ENCODE data around the gene HOXA4.

The HOXA4 gene

DNA sequence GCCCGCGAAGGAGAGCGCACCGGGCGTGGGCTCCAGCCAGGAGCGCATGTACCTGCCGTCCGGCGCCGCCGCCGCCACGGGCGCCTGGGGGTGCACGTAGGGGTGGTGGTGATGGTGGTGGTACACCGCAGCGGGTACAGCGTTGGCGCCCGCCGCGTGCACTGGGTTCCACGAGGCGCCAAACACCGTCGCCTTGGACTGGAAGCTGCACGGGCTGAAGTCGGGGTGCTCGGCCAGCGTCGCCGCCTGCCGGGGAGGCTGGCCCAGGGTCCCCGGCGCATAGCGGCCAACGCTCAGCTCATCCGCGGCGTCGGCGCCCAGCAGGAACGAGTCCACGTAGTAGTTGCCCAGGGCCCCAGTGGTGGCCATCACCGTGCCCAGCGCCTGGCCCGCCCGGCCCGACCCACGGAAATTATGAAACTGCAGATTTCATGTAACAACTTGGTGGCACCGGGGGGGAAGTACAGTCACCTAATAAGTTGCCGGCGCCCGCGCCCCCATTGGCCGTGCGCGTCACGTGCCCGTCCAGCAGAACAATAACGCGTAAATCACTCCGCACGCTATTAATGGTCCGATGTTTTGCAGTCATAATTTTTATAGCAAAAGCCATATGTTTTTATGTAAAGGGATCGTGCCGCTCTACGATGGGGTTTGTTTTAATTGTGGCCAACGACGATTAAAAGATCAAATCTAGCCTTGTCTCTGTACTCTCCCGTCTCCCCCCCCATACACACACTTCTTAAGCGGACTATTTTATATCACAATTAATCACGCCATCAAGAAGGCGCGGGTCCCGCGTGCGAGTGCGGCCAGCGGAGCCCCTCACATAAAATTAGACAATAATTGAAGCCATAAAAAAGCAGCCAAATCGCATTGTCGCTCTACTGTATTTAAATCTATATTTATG is 34.8 kb upstream of the HOXA4 start, which contains the start of gene HOXA9:
HOXA9 (minus strand) TSS at position 449 of the 907 bp plus-strand sequence; CDS start at position 369, 80 bp downstream.
- Mint-ChIP-seq H3K27ac (ENCODE audit: low read depth) (peak within 1 kb of the TSS; percentile 88), H3K4me3 (peak within 1 kb of the TSS; percentile 67), H3K4me1 (peaks cover 26% of the 10 kb centered on the region), H3K9me3 (no peaks in the 10 kb centered on the region), H3K36me3 (ENCODE audit: insufficient read depth) (peaks cover 33% of the 10 kb centered on the region), H3K27me3 (peaks cover 80% of the 10 kb centered on the region)
- ATAC-seq (replicated peaks; ENCODE audit: extremely low read depth, poor library complexity, severe bottlenecking) (no peak), DNase-seq (ENCODE audit: low spot score in 2 of 2) (no peak)

DNA sequence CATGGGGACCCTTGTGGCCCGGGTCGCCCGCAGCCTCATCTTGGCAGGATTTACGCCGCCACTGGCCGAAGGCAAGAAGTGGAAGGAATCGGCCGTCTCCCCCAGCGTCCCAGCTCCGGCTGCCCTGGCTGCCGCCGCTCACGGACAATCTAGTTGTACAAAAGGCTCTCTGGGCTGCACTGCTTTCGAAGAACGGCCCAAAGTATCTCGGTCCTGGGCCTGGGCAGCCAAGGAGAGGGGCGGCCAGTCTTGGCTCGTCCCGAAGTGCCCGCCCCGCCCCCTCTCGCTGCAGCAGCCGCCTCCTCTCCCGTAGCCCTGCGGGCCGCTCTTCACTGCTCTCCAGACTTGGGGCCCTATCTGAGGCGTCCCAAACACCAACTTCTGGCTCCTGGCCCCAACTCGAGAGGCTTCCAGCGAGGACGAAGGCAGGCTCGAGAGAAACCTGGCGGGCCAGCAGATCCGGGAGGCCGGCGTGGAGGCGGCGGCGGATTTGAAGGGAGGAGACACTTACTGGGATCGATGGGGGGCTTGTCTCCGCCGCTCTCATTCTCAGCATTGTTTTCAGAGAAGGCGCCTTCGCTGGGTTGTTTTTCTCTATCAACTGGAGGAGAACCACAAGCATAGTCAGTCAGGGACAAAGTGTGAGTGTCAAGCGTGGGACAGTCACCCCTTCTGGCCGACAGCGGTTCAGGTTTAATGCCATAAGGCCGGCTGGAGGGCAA is 34.0 kb upstream of the HOXA4 start:
- Mint-ChIP-seq H3K36me3 (ENCODE audit: insufficient read depth) (peaks cover 34% of the 10 kb centered on the region), H3K4me1 (peaks cover 32% of the 10 kb centered on the region), H3K27ac (ENCODE audit: low read depth) (peak overlapping the region; percentile 19)

DNA sequence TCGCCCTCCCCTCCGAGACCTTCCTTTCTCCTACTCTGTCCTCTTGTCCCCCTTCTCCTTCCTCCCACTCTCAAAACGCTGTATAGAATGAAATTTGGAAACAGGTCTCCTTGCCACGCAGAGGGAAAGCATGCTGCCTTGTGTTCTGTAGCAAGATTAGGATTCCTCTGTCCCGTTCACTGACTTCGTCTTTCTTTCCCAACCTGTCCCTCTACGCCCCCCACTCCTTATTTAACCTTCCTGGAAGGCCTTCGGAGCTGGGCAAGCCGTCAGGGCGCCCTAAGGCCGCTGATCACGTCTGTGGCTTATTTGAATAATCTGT is 33.4 kb upstream of the HOXA4 start:
- Mint-ChIP-seq H3K4me3 (peak overlapping the region; percentile 21), H3K27me3 (peaks cover 80% of the 10 kb centered on the region), H3K27ac (ENCODE audit: low read depth) (peak overlapping the region; percentile 19), H3K9me3 (no peaks in the 10 kb centered on the region), H3K36me3 (ENCODE audit: insufficient read depth) (peaks cover 32% of the 10 kb centered on the region), H3K4me1 (peaks cover 33% of the 10 kb centered on the region)
- DNase-seq (ENCODE audit: low spot score in 2 of 2) (no peak), ATAC-seq (replicated peaks; ENCODE audit: extremely low read depth, poor library complexity, severe bottlenecking) (no peak)

More for the DNA sequence above, 34.0 kb upstream of the HOXA4 start:
- H3K4me3 Mint-ChIP-seq = peak overlapping the region; percentile 21
- no peak for DNase-seq (ENCODE audit: low spot score in 2 of 2)
- H3K27me3 Mint-ChIP-seq = peaks cover 80% of the 10 kb centered on the region
- H3K9me3 Mint-ChIP-seq = no peaks in the 10 kb centered on the region
- ATAC-seq (replicated peaks; ENCODE audit: extremely low read depth, poor library complexity, severe bottlenecking) = no peak

DNA sequence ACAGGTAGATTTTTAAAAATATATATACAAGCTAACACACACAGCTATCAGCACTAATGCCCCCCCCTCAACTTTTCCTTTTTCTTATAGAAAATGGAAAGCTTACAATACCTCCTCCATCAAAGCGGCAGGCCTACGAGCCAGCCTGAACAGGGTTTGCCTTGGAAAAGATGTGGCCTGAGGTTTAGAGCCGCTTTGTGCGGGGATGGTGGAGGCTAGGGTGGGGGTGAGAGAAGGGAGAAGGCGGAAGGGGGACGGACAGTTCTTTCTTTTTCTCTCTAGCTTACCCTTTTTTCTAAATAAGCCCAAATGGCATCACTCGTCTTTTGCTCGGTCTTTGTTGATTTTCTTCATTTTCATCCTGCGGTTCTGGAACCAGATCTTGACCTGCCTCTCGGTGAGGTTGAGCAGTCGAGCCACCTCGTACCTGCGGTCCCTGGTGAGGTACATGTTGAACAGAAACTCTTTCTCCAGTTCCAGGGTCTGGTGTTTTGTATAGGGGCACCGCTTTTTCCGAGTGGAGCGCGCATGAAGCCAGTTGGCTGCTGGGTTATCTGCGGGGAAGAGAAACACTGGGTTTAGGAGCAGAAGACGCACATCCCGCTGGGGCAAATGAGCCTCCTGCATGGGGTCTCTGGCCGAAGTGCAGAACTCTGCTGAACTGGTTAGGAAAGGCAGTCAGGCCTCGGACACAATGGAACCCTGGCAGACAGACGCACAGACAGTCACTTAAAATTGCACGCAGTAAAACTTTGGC is 32.9 kb upstream of the HOXA4 start:
- no peak for ATAC-seq (replicated peaks; ENCODE audit: extremely low read depth, poor library complexity, severe bottlenecking)
- DNase-seq (ENCODE audit: low spot score in 2 of 2) = no peak
- peaks cover 33% of the 10 kb centered on the region for H3K4me1 Mint-ChIP-seq
- H3K27me3 Mint-ChIP-seq = peaks cover 80% of the 10 kb centered on the region
- peak overlapping the region; percentile 21 for H3K4me3 Mint-ChIP-seq
- H3K27ac Mint-ChIP-seq (ENCODE audit: low read depth) = peak overlapping the region; percentile 19
- H3K9me3 Mint-ChIP-seq = no peaks in the 10 kb centered on the region
- peaks cover 26% of the 10 kb centered on the region for H3K36me3 Mint-ChIP-seq (ENCODE audit: insufficient read depth)

DNA sequence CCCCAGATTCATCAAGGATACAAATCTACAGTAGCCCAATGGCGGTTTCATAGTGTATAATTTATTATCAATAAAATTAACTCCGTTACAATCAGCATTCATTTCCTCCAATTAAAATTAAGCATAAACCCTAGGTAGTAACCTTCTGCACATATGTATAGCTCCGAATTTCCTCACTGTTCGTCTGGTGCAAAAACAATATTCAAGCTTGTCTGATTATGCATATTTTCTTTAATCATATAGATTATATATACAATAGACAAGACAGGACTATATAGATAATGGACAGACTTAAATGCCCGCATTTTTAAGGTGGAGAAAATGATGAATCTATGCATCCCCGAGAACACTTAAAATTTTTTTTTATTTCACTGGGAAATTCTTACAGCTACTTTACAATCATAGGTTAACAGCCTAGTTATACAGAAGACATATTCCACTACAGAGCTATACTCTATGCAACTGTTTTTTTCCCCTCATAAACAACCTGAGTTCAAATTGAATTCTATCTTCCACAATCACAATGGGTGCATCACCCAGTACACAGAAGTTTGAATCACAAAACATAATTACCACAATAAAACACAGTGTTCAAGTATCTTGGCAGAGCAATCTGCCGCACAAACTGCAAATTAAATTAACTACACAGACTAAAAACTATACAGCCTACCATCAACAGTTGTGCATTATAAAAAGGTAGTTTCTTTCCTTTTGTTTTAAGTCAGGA is 32.2 kb upstream of the HOXA4 start:
- Mint-ChIP-seq H3K27ac (ENCODE audit: low read depth) (no peak overlapping the region), H3K4me3 (no peak overlapping the region), H3K36me3 (ENCODE audit: insufficient read depth) (peaks cover 30% of the 10 kb centered on the region)

DNA sequence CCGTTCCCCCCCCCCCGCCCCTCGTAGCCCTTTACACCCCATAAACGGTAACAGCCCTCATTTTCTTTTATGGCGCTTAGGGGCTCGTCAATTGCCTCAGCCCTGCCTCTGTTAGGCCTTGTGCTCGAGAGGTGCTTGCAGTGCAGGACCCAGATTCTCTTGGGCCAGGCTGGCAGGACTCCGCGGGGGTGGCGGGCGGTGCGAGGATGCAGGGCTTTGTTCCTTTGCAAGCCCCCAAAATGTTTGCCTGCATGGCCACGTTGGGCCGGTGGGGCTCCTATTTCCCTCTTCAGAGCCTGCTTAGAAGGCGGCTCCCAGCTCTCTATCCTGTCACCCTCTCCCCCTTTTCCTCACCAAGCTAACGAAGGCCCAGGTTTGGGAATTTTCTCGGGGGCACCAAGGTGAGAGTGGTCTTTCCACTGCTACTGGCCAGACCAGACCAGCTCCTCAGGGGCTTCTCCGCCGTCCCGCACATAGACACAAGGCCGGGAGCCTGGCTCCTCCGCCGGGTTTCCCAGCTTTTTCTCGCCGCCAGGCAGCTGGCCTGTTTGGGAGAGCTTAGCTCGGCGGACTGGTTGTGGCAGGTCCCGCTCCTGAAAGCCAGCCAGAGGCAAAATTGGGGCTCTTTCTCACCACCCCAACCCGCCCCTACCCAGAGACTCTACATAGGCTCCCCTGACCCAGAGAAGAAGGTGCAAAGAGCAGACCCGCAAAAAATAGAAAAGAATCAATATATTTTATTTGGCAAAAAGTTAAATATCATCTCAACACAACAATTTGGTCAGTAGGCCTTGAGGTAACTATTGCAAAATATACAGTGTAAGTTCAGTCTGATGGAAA is 31.4 kb upstream of the HOXA4 start:
- no peak for ATAC-seq (replicated peaks; ENCODE audit: extremely low read depth, poor library complexity, severe bottlenecking)
- Mint-ChIP-seq H3K36me3 (ENCODE audit: insufficient read depth) (peaks cover 35% of the 10 kb centered on the region), H3K27ac (ENCODE audit: low read depth) (no peak overlapping the region), H3K4me1 (peaks cover 35% of the 10 kb centered on the region), H3K9me3 (no peaks in the 10 kb centered on the region), H3K4me3 (peak overlapping the region; percentile 27), H3K27me3 (peaks cover 80% of the 10 kb centered on the region)
- no peak for DNase-seq (ENCODE audit: low spot score in 2 of 2)

More for the DNA sequence above, 32.2 kb upstream of the HOXA4 start:
- ATAC-seq (replicated peaks; ENCODE audit: extremely low read depth, poor library complexity, severe bottlenecking) = no peak
- Mint-ChIP-seq H3K9me3 (no peaks in the 10 kb centered on the region), H3K27me3 (peaks cover 80% of the 10 kb centered on the region), H3K4me1 (peaks cover 40% of the 10 kb centered on the region)
- DNase-seq (ENCODE audit: low spot score in 2 of 2) = no peak

DNA sequence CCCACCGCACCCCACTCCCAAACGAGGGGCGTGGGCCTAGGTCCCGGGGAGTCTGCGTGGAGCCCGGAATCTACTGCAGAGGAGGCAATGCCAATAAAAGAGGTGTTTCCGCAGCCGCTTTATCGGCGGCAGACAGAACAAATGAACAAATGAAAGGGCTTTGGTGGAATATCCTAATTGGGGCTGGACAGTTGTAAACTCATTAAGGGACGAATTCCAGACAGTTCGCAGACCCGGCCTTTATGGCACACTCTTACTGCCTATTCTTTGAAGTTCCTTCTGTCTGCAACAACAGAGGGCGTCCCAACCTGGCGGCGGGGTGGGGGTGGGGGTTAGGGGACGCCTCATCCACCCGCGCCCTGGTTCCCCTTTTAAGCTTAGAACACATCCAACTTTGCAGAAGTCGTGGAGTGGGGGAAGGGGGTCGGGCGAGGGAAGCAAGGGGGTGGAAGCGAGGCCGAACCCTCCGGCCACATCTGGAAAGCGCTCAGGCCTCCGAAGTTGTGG is 30.7 kb upstream of the HOXA4 start:
- Mint-ChIP-seq H3K27me3 (peaks cover 80% of the 10 kb centered on the region), H3K36me3 (ENCODE audit: insufficient read depth) (peaks cover 32% of the 10 kb centered on the region), H3K4me1 (peaks cover 34% of the 10 kb centered on the region), H3K27ac (ENCODE audit: low read depth) (no peak overlapping the region), H3K4me3 (peak overlapping the region; percentile 59), H3K9me3 (no peaks in the 10 kb centered on the region)
- DNase-seq (ENCODE audit: low spot score in 2 of 2) (no peak), ATAC-seq (replicated peaks; ENCODE audit: extremely low read depth, poor library complexity, severe bottlenecking) (no peak)

DNA sequence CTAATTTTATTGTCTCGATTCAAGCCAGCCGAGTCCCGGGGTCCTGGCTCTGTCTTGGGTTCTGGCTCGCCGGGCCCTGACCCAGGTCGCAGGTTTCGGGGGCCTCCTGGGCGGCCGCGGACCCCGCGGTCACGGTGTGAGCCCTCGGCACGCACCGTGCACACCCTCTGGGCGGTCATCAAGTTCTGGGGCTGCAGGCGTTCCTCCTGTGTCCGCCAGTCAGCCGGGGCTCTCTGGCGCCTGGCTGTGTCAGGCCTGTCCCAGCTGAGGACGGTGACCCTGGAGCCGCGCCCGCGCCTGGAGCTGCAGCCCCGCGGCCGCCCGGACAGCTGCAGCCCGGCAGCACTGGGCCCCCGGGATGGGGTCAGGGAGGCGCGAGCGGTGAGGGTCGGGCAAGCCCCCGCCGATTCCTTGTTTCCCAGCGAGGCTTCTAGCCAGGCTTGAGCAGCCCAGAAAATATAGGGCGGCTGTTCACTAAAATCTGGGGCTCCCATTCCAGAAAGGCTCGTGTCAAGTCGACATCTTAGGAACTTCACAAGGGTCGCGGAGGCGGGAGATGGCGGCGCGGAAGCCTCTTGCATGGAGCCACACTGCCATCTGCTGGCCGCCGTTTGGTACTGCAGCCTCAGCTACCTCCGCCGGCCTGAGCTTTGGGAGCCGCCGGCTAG is 30.1 kb upstream of the HOXA4 start:
- Mint-ChIP-seq H3K4me1 (peaks cover 31% of the 10 kb centered on the region), H3K9me3 (no peaks in the 10 kb centered on the region), H3K36me3 (ENCODE audit: insufficient read depth) (peaks cover 33% of the 10 kb centered on the region), H3K4me3 (peak overlapping the region; percentile 59), H3K27me3 (peaks cover 80% of the 10 kb centered on the region), H3K27ac (ENCODE audit: low read depth) (no peak overlapping the region)
- DNase-seq (ENCODE audit: low spot score in 2 of 2) (peak; percentile 74 to 85), ATAC-seq (replicated peaks; ENCODE audit: extremely low read depth, poor library complexity, severe bottlenecking) (peak; percentile 65)

DNA sequence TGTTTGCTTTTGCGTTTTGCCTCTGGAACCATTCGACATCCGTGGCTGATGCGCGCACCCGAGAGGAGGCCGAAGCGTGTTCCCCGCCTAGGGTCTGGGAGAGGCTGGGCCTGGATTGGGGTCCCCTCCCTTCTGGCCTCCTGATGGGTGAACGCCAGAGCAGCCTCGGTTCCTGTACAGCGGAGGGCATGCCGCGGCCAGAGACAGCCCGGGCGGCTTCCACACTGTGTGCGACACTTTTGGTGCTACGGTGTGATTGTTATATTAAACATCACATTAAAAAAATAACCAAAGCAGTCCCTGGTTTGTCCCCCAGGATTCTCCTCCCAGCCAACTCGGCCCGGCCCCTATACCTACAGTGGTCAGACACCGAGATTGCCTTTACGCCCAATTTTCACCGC is 29.6 kb upstream of the HOXA4 start:
- no peak overlapping the region for H3K27ac Mint-ChIP-seq (ENCODE audit: low read depth)
- no peak for ATAC-seq (replicated peaks; ENCODE audit: extremely low read depth, poor library complexity, severe bottlenecking)

DNA sequence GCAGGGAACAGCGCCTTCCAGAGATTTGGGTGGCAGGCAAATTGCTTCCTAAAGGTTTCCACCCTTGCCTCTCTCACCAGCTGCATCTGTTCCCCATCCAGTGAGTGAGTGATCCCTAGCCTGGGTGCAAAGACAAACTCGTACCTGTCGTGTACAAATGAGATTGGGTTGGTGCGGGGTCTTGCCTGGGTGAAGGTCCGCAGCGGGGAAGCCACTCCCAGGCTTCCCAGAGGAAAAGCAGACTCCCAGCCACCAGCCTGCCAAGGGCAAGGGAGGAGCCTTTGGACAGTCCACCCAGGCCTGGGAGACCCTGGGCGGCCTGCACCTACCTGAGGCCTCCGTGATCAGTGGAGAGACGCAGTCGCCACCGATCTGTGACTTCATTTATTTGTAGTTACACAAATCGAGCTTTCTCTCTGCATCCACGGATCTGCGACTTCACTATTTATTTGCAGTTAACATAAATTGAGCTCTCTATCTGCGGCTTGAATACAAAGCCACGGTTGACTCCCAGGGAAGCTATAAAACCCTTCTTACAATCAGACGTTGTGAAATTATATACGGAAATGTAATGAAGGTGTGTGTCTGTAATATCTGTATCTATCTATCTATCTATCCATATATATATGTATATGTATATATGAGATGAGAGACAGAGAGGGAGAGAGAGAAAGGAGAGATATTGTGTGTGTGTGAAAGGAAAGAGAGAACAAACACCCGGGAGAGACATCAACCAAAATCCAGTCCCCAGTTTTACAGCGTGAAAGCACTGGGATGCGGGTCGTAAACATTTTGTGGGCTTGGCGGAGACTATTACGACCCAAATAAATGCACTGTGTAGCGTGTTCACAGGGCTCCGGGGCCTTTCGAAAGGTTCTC is 28.9 kb upstream of the HOXA4 start:
- H3K9me3 Mint-ChIP-seq = no peaks in the 10 kb centered on the region
- no peak overlapping the region for H3K27ac Mint-ChIP-seq (ENCODE audit: low read depth)
- DNase-seq (ENCODE audit: low spot score in 2 of 2) = no peak
- H3K4me1 Mint-ChIP-seq = peaks cover 38% of the 10 kb centered on the region
- ATAC-seq (replicated peaks; ENCODE audit: extremely low read depth, poor library complexity, severe bottlenecking) = no peak
- H3K27me3 Mint-ChIP-seq = peaks cover 87% of the 10 kb centered on the region
- H3K36me3 Mint-ChIP-seq (ENCODE audit: insufficient read depth) = peaks cover 32% of the 10 kb centered on the region
- H3K4me3 Mint-ChIP-seq = peak overlapping the region; percentile 59

More for the DNA sequence above, 29.6 kb upstream of the HOXA4 start:
- peaks cover 31% of the 10 kb centered on the region for H3K36me3 Mint-ChIP-seq (ENCODE audit: insufficient read depth)
- no peaks in the 10 kb centered on the region for H3K9me3 Mint-ChIP-seq
- peaks cover 82% of the 10 kb centered on the region for H3K27me3 Mint-ChIP-seq
- DNase-seq (ENCODE audit: low spot score in 2 of 2) = no peak
- peak overlapping the region; percentile 59 for H3K4me3 Mint-ChIP-seq
- peaks cover 33% of the 10 kb centered on the region for H3K4me1 Mint-ChIP-seq

All from central memory CD8-positive, alpha-beta T cell (primary cell).